ENCODE results near the gene DUSP22.

DNA sequence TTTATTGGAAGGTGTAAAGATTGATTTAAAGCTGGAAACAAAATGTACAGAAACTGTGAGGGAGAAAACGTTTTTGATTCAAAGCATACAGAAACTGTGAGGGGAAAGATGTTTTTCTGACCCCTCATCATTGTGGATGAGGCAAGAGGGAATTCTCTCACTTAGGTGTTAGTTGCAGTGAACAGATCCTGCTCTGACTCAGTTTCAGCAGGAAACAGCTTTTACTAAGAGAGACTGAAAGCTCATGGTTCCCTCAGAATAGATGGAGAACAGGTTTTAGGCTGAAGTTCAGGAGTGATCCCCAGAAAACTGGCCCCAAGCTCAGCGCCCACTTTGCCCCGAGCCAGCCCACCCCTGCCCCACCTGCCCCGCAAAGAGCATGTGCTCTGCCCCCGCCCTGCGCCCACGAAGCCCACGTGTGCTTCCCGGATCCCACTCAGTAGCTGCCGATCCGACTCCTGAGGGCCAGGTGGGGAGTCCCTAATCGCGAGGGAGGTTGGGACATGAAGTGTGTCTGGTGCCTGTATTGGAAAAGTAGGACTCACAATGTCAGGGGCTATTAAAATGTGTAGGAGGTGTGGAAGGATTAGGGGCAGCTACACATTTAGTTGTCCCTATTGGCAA, 41.2 kb downstream of the DUSP22 start:
- TF ChIP-seq POLR2A (IDR thresholded peaks at IDR 0.05) (no peak), POLR2AphosphoS5 (IDR thresholded peaks at IDR 0.05) (no peak), EP300 (IDR thresholded peaks at IDR 0.05) (no peak)
- TF ChIP-seq, protein P1, sequence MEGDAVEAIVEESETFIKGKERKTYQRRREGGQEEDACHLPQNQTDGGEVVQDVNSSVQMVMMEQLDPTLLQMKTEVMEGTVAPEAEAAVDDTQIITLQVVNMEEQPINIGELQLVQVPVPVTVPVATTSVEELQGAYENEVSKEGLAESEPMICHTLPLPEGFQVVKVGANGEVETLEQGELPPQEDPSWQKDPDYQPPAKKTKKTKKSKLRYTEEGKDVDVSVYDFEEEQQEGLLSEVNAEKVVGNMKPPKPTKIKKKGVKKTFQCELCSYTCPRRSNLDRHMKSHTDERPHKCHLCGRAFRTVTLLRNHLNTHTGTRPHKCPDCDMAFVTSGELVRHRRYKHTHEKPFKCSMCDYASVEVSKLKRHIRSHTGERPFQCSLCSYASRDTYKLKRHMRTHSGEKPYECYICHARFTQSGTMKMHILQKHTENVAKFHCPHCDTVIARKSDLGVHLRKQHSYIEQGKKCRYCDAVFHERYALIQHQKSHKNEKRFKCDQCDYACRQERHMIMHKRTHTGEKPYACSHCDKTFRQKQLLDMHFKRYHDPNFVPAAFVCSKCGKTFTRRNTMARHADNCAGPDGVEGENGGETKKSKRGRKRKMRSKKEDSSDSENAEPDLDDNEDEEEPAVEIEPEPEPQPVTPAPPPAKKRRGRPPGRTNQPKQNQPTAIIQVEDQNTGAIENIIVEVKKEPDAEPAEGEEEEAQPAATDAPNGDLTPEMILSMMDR (IDR thresholded peaks at IDR 0.05) = no peak

Data from suprapubic skin (tissue), 4 donors.